ENCODE measurements around the gene DUS2. TPM values are rescaled to one million over a fixed set of nuclear protein-coding genes. Genes with fewer than 3 reads are reported as not detected.
A peak's percentile ranks its signal among the peaks of the same experiment; 100 is the strongest.

Gene DUS2
- total RNA-seq, 6 donors from 2014 or later = 12.7 to 28.3 (median 16.8) TPM

DNA sequence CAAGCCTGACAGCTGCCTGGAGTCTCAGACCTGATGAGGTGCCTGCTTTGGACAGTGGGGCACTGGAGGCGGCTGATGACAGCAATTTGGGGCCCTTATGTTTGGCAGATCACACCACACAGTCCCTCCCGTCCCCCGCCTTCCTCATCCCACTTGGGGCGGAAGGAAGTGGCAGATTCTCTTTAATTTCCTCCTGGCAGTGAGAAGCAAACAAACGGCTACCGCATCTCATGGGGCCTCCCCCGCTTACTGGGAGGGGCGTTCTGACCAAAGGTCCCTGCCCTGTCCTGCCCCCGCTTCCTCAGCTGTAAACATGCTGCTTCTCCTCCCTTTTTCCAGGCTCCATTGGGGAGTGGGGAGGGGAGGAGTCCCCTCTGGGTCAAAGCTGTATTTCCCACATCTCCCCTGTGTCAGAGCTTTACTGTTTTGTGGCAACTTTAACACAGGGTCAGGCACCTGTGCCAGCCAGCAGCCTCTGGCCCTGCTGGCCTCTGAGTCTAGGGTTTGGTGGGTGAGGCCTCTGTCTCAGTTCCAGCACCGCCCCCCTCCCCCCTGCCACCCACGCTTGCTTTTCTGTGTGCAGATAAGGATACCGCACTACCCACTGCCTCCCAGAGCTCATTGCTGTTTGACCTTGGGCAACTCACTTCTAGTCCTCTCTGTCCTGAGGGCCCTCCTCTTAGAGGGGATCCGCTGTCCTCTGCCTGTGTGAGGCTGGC is 56.7 kb downstream of the DUS2 start:
- TF ChIP-seq POLR2A (IDR thresholded peaks at IDR 0.05) (peak in 1 of 4 donors; percentile 30), POLR2AphosphoS5 (IDR thresholded peaks at IDR 0.05) (peak; percentile 55 to 75), EP300 (IDR thresholded peaks at IDR 0.05) (peak in 1 of 4 donors; percentile 43)
- TF ChIP-seq, protein P1, sequence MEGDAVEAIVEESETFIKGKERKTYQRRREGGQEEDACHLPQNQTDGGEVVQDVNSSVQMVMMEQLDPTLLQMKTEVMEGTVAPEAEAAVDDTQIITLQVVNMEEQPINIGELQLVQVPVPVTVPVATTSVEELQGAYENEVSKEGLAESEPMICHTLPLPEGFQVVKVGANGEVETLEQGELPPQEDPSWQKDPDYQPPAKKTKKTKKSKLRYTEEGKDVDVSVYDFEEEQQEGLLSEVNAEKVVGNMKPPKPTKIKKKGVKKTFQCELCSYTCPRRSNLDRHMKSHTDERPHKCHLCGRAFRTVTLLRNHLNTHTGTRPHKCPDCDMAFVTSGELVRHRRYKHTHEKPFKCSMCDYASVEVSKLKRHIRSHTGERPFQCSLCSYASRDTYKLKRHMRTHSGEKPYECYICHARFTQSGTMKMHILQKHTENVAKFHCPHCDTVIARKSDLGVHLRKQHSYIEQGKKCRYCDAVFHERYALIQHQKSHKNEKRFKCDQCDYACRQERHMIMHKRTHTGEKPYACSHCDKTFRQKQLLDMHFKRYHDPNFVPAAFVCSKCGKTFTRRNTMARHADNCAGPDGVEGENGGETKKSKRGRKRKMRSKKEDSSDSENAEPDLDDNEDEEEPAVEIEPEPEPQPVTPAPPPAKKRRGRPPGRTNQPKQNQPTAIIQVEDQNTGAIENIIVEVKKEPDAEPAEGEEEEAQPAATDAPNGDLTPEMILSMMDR (IDR thresholded peaks at IDR 0.05) = no peak
- Histone ChIP-seq H3K27me3 (no peaks in the 10 kb centered on the region), H3K4me3 (no peak overlapping the region), H3K27ac (peak overlapping the region; percentile 79 to 100 (median 93)), H3K4me1 (peaks cover 59 to 77% (median 64%) of the 10 kb centered on the region in 4 donors), H3K9me3 (no peaks in the 10 kb centered on the region), H3K36me3 (peaks cover 0 to 32% (median 16%) of the 10 kb centered on the region in 4 donors)
- 21 to 22% methylated on average over 9 to 13 of the region's 13 CpGs for WGBS, 2 donors
- ATAC-seq (ENCODE audit: low FRiP score in 2 of 2) (peak; percentile 64 to 73), DNase-seq (peak; percentile 50 to 82)

DNA sequence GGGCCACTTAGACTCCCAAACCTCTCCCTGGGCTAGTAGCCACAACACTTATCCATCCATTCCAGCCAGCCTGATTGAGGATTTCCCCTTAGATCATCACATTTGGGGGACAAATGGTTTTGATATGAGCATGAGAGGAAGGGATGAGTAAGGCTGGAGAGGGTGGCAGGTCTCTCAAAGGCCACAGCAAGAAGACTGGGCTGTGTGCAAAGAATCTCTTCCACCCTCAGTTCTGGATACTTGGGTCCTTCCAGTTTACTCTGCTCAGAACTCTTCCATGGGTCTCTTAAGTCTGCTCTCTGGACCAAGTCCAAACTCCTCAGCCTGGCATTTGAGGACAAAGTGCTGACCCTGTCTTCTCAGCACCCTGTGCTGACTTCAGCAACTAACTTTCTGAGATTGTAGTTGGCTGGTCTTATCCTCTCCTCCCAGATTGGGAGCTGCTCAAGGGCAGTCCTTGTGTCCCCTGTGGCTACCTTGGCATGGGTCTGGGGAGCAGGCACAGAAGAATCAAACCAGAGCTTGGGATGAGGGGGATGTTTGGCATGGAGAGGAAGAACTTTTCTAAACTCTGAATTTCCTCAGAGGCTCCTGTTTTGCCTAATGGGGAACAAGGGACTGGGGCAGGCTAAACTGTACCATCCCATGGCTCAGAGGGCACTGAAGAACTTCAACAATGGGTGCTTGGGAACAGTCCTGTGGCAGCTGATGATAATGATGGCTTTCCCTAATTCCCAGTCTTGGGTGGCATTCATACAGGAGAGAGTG is 59.0 kb downstream of the DUS2 start:
- TF ChIP-seq POLR2AphosphoS5 (IDR thresholded peaks at IDR 0.05) (no peak), POLR2A (IDR thresholded peaks at IDR 0.05) (no peak), EP300 (IDR thresholded peaks at IDR 0.05) (no peak)
- ATAC-seq (ENCODE audit: low FRiP score in 2 of 2) = no peak
- no peak for DNase-seq
- Histone ChIP-seq H3K4me3 (no peak overlapping the region), H3K4me1 (peaks cover 62 to 80% (median 68%) of the 10 kb centered on the region in 4 donors), H3K27me3 (no peaks in the 10 kb centered on the region), H3K36me3 (peaks cover 0 to 10% (median 1%) of the 10 kb centered on the region in 4 donors), H3K9me3 (no peaks in the 10 kb centered on the region), H3K27ac (peak overlapping the region in 3 of 4 donors; percentile 93 to 100 (median 98))

DNA sequence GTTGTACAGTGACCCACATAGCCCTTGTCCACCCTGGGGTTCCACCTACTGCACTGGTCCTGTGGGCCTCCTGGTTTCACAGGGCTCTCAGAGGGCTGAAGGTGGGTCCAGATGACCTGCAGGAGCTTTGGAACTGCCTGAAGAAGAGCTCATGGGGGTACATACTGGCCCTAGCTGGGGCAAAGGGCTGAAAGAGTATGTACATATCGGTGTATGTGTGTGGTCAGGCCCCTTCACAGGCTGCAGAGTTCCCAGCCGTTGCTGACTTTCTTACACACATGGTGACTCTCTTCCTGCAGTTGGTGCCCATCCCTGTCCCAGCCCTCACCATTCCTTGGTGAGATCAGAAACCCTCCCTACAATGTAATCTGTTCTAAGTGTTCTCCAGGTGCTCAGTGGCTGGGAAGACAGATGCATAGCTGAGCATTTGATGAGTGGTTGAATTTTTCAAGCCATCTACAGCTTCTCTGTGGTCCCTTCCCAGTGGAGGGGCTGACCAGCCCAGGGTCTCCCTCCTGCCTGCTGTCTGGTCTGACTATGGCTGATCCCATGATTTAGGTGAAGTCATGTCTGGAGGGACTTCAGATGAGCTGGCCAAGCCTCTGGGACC is 59.6 kb downstream of the DUS2 start:
- no peak overlapping the region for H3K4me3 ChIP-seq
- 60% methylated on average over 2 of the region's 2 CpGs; no CpG with 5 or more reads in 1 of the 2 donors for WGBS, 2 donors
- TF ChIP-seq POLR2A (IDR thresholded peaks at IDR 0.05) (no peak), POLR2AphosphoS5 (IDR thresholded peaks at IDR 0.05) (no peak), EP300 (IDR thresholded peaks at IDR 0.05) (no peak)
- TF ChIP-seq, protein P1 (IDR thresholded peaks at IDR 0.05) = no peak
- no peaks in the 10 kb centered on the region for H3K9me3 ChIP-seq
- H3K36me3 ChIP-seq = peaks cover 0 to 3% (median 1%) of the 10 kb centered on the region in 4 donors
- ATAC-seq (ENCODE audit: low FRiP score in 2 of 2) (no peak), DNase-seq (no peak)
- no peaks in the 10 kb centered on the region for H3K27me3 ChIP-seq
- H3K4me1 ChIP-seq = peaks cover 69 to 82% (median 75%) of the 10 kb centered on the region in 4 donors
- H3K27ac ChIP-seq = peak overlapping the region in 3 of 4 donors; percentile 93 to 100 (median 98)

GRCh38 chr16:68083239-68083781 is 60.2 kb downstream of the DUS2 start:
- Histone ChIP-seq H3K27me3 (no peaks in the 10 kb centered on the region), H3K36me3 (no peaks in the 10 kb centered on the region), H3K9me3 (no peaks in the 10 kb centered on the region), H3K27ac (peak overlapping the region; percentile 93 to 100 (median 96)), H3K4me3 (no peak overlapping the region), H3K4me1 (peaks cover 72 to 80% (median 76%) of the 10 kb centered on the region in 4 donors)
- ATAC-seq (ENCODE audit: low FRiP score in 2 of 2) (no peak), DNase-seq (no peak)
- TF ChIP-seq, protein P1 (IDR thresholded peaks at IDR 0.05) = no peak
- no peak for TF ChIP-seq EP300 (IDR thresholded peaks at IDR 0.05)
- TF ChIP-seq POLR2AphosphoS5 (IDR thresholded peaks at IDR 0.05) = no peak
- TF ChIP-seq POLR2A (IDR thresholded peaks at IDR 0.05) = no peak
- WGBS, 2 donors = 70 to 92% methylated on average over 4 of the region's 4 CpGs

Data from upper lobe of left lung (tissue), 6 donors.